ENCODE measurements around the gene SCAANT1.
A peak's percentile ranks its signal among the peaks of the same experiment; 100 is the strongest.

The SCAANT1 gene

DNA sequence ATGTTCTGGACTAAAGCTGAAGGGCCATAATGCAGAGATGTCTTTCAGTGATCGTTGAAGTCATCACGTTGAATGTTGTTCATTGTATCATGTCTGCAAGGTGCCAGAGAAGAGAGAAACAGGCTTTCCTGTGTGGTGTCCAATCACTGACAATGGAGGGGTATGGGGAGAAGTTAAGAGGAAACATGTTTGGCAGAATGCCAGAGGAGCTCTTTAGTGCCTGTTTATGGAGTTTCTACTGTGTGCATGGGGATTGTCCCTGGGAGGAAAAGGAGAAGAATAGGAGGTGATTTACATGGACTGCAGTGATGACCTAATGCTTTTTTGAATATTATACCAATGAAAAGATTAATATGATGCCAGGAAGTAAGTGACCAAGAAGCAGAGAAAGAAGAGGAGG is 11.7 kb downstream of the SCAANT1 start:
- no peak for DNase-seq (ENCODE audit: low spot score)

- DNase-seq (ENCODE audit: low spot score), result no peak
These were observed 12.2 kb downstream of the SCAANT1 start for GRCh38 chr3:63900010-63900409.

DNA sequence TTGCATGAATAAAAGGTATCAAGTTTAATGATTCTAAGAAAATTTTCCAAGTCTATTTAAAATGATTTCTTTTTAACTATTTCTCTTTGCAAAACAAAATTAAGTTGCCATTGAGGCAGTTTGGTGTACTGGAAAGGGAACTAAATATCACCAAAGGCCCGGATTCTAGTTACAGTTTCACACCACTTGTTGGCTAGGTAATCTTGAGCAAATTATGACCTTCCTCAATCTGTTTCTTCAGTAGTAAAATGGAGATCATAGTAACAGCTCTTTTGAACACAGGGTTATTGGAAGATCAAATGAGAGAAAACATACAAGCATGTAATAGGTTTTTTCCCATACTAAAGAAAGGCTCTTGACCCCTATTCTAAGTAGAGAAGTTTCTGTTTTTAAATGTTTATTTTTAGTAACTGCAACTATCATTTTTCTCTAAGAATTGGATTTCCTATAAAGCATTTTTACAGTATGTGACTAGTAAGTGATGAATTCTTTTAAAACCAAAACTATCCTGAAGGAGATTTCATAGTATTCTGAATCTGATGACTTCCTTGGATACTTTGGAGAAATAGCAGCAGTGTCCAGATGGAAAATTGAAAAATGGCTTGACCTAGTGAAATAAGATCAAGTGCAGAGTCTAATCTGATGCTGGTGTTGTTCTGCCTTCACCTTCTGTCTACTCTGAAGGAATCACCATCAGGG is 15.7 kb downstream of the SCAANT1 start:
- DNase-seq (ENCODE audit: low spot score), result no peak

GRCh38 chr3:63895422-63896189 is 16.6 kb downstream of the SCAANT1 start:
- no peak for DNase-seq (ENCODE audit: low spot score)

- DNase-seq (ENCODE audit: low spot score), result no peak
These were observed 19.3 kb downstream of the SCAANT1 start for GRCh38 chr3:63892773-63893352.

GRCh38 chr3:63891518-63891917 is 20.7 kb downstream of the SCAANT1 start:
- no peak for DNase-seq (ENCODE audit: low spot score)

DNA sequence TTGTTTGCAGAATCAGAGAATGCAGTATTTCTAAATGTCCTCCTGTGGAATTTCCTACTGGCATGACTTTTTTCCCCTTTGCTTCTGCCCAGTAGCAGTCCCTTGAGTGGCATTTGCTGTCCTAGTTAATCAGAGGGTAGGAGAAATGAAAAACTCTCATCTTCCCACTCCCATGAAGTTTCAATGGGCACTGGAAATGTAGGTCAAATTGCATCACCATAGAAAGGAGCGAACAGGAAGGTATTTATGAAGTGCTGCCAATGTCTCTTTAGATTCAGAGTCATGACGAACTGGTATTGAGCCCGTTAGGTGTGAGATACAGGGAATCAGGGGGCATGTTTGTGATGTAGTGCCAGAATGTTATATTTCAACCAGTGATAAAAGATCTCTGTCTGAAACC is 25.3 kb downstream of the SCAANT1 start:
- no peak for DNase-seq (ENCODE audit: low spot score)

DNA sequence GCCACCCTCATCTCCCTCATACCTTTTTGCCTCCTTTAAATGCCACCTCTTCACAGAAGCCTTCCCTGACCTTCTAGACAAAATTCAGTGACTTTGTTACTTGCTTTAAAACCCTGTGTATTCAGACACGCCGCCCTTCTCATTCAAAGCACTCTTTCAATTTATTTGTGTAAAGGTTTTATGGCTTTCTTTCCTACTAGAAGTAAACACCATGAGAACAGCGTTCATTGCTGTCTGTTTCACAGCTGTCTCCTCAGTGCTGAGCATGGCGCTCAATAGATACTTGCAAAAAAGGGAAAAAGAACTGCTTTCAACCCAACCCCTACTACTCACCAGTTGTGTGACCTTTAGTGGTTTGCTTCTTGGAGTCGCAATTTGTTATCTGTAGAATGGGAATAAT is 31.5 kb downstream of the SCAANT1 start:
- no peak for DNase-seq (ENCODE audit: low spot score)

DNA sequence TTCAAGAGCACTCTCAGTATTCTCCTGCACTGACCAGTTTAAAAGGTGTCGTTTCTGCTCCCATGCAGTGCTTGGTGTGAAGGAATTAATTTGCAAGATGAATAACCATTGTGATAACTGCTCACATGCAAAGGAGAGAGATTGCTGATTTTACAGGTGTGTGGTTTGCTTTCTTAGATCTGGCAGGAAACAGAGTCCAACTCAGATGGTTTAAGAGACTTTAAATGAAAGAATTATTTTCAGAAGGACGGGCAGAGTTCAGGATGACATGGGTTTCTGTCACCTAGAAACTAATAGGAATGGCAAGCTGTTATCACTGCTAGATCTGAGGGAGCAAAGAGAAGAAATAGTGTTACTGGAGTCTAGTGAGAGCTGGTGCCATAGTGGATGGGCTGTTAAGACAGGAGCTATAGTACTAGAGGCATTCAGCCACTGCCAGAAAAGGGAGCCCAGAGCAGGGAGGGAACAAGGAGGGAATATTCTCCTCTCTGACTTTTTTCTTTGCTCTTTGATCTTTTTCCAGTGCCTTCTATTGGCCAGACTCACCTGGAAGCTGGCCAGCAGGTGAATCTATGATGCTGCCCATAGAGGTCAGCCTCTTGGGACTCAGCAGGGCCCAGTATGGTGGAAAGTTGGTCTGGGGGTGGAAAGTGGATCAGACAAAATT is 33.7 kb downstream of the SCAANT1 start:
- no peak for DNase-seq (ENCODE audit: low spot score)

DNA sequence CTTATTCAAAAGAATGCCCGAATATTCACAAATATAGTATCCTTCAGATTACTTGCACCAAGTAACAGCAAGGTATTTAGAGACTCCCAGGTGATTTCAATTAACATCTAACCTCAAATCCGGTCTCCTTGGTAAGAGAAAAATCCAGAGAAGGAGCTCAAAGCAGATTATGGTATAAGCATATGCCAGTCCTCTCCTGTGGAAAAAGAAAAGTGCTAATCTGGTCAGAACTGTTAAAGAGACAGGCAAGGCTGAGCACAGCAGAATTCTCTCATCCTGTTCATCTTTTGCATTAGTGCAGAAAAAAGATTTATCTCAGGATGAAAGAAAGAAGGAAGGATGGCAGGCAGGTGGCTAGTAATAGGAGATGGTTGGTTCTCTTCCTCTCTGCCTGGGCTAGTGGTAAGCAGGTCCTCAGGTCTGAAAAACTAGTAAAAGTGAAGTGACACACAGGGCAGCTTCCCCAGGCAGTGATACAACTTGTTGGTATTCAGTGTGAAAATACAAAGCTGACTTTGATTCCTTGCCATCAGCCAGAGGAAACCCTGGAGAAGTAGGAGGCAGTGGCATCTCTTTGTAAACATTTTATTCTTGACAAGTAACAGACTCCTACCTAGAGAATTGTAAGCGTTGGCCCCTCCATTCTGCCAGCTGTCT is 34.3 kb downstream of the SCAANT1 start:
- no peak for DNase-seq (ENCODE audit: low spot score)

- no peak for DNase-seq (ENCODE audit: low spot score)
These were observed 35.9 kb downstream of the SCAANT1 start for GRCh38 chr3:63876260-63876659.

DNA sequence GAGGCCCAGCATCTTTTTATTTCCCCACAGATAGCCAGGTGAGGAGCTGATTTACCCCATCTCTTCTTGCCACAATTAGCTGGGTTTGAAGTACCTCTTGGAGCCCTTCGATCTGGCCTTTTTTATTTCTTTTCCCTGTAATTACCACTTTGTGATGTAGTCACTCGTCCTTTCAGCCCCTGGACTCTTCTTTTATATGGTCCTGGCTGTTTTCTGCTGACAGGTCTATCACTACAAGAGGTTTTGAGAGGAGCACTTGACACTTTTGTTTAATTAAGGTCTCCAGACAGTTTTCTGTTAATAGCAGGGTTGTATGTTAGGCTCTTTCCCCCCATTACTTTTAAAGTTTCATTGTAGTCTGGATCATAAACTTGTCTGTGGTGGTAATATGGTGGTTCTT is 36.7 kb downstream of the SCAANT1 start:
- no peak for DNase-seq (ENCODE audit: low spot score)

GRCh38 chr3:63874769-63875168 is 37.4 kb downstream of the SCAANT1 start:
- DNase-seq (ENCODE audit: low spot score), result no peak

DNA sequence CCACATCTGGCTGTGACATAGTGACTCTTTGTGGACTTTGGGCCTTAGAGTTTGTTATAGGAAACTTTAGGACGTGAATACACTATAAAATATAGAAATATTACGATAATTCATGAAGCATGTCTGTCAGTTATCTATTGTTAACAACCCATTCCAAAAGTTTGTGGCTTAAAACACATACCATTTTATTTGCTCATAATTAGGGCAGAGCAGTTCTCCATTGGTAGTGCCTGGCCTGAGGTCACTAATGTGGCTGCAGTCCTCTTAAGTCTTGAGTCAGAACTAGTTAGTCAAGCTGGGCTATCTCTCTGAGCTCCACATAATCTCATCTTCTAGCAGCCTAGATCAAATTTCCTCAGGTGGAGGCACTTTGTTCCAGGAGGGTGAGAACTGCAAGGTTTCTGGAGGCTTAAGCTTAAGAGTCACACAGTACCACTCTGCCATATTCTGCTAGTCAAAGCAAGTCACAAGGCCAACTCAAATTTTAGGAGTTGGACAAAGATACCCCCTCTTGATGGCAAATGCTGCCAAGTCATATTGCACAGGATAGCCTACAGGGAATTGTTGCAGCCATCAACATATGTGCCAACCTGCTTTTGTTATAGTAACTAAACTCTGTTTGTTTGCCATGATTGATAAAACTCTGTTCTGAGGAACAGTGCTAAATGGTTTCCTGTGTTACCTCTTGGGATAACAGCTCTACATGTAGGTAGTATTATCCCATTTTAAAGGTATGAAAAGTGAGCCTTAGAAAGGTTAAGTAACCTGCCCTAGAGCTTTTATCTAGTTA is 39.9 kb downstream of the SCAANT1 start:
- no peak for DNase-seq (ENCODE audit: low spot score)

DNA sequence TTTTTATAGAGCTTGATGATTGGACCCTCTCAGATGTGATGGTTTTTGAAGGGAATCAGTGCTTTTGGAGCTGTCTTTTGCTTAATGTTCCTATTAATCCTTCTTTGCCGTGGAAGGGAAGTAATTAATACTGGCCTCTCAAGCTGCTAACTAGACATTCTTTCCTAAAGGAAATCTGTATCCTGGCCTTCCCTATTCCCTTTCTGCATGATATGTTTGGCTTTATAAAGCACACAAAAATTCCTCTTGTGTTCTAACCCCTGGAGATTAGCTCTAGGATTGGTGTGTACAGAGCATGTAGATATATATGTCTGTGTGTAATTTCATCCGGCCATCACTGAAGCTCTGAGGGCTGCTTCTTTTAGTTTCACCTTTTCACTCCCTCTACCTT is 41.6 kb downstream of the SCAANT1 start:
- DNase-seq (ENCODE audit: low spot score), result no peak

DNA sequence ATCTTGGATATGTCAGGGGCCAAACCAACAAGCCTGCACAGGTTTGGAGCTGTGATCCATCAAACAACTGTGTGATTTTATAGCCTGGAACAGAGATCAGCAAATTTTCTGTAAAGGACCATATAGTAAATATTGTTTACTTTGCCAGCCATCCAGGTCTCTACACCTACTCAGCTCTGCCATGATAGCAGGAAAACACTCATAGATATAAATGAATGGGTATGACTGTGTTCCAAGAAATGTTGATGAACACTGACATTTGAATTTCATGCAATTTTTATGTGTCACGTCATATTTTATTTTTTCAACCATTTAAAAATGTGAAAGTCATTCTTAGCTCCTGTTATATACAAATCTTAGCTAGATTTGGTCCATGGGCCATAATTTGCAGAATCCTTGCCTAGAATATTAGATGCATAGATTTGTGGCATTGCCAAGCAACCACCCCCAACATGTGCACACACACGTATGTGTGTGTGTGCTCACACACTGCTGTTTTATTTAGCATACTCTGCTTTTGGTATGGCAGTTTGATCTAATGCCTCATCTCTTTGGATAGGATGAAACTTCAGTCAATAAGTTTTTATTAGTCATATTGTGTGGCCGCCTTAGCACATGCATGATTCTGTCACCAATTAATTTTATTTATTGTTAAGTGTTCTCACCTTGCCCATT is 42.1 kb downstream of the SCAANT1 start:
- no peak for DNase-seq (ENCODE audit: low spot score)

DNA sequence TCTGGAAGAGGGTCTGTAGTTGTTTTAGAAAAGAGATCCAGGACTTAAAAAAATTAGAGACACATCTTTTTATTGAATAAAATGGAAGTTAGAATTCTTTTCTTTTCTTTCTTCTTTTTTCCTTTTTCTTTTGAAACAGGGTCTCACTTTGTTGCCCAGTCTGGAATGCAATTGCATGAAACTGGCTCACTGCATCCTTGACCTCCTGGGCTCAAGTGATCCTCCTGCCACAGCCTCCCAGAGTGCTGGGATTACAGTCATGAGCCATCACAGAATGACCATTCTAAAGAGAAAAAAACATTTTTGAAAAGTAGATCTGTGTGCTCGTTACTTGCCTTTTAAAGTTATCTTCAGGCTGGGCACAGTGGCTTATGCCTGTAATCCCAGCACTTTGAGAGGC is 45.0 kb downstream of the SCAANT1 start:
- DNase-seq (ENCODE audit: low spot score), result no peak

GRCh38 chr3:63864965-63865327 is 47.2 kb downstream of the SCAANT1 start:
- DNase-seq (ENCODE audit: low spot score), result peak; percentile 38

DNA sequence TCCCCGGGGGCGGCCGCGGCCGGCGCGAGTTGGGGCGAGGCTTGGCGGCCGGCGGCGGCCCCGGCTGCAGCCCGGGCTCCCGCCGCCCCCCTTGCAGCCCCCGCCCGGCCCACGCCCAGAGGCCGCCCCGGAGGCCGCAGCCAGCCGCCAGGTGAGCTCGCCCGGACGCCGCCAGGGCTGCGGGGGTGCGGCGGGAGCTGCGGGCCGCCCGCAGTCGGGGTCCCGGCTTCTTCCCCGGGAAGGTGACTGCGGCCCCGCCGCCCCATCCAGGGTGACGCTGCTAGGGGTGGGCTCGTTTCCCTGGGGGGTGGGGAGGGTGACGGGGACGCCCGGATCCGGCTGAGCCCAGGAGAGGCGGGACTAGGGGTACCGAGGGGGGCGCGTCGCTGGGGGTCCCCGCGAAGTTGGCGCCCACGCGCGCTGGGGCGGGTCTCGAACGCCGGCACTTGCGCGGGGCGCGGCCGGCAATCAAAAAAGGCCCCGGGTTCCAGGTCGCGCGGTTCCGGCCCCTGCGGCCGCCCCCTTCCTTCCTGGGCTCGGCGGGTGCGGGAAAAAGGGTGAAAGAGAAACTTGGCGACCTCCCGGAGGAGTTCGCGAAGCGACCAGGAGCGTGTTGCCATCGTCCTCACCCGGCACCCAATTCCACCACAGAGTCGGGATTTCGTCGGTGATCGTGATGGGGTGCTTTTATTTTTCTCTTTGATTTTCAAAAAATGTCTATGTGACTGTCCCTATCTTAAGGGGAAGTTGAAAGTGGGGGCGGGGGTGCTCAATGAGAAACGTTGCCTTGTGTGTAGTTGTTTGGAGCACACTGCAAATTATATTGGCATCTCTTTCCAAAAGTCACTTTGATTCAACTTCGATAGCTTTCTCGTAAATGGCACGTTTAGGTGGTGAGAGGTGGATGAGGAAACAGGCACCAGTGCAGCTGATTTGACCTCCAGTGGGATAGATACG is 47.9 kb downstream of the SCAANT1 start:
- DNase-seq (ENCODE audit: low spot score), result peak; percentile 67

All from HuH-7.5 (cell line).